Adrenal gland (tissue), 5 donors: Measurements from ENCODE around the gene SOX1.

Experiments used
- CTCF ChIP-seq, 6 experiments: fragments of 450-650 bp in 4 of 6; fragments of 200-600 bp in 2 of 6; sonication (generic) in 1 of 6; IDR thresholded peaks; 1 replicate in 5 of 6; 2 replicates in 1 of 6; pipeline versions ENCODE4 v1.5.1 to v1.8.0; 2016 to 2021; ENCODE audit warnings: antibody characterized with exemption in 6 of 6, mild to moderate bottlenecking in 2 of 6, moderate library complexity in 1 of 6
- POLR2A ChIP-seq, 2 donors: fragments of 450-650 bp; IDR thresholded peaks; one replicate each; pipeline ENCODE4 v1.6.1; 2017; ENCODE audit warnings: antibody characterized with exemption in 2 of 2, mild to moderate bottlenecking in 2 of 2, moderate library complexity in 1 of 2
- donor health status: DM: no; HTN: no; CAD: no.

GRCh38 chr13:112113348-112113747 is 46.4 kb downstream of the SOX1 start:
- TF ChIP-seq POLR2A (IDR thresholded peaks at IDR 0.05) (no peak), CTCF (IDR thresholded peaks at IDR 0.05) (no peak)
